GM18517 (cell line): ENCODE measurements around the gene CEMP1.

ENCODE experiments used
- ATAC-seq: cut with Tn5 transposase; IDR thresholded peaks from one replicate; pipeline ENCODE4 v1.9.1; 2021; ENCODE audit warnings: mild to moderate bottlenecking, moderate library complexity; ENCODE audit not compliant: unreplicated experiment

CEMP1 gene

GRCh38 chr16:2507052-2507659 lies 24.1 kb downstream of the CEMP1 start:
- peak; percentile 60 for ATAC-seq

- ATAC-seq = no peak
Measured at GRCh38 chr16:2505695-2506094, 25.5 kb downstream of the CEMP1 start.

GRCh38 chr16:2501946-2502895 lies 29.0 kb downstream of the CEMP1 start:
- ATAC-seq = no peak

GRCh38 chr16:2500918-2501750 lies 30.1 kb downstream of the CEMP1 start:
- no peak for ATAC-seq

GRCh38 chr16:2500430-2500917 lies 30.7 kb downstream of the CEMP1 start:
- ATAC-seq = no peak

GRCh38 chr16:2499890-2500429 lies 31.2 kb downstream of the CEMP1 start:
- ATAC-seq = no peak

GRCh38 chr16:2499454-2499853 lies 31.8 kb downstream of the CEMP1 start:
- ATAC-seq = no peak

GRCh38 chr16:2498531-2499253 lies 32.5 kb downstream of the CEMP1 start:
- ATAC-seq = no peak

- ATAC-seq = no peak
Measured at GRCh38 chr16:2497695-2498484, 33.3 kb downstream of the CEMP1 start.

GRCh38 chr16:2497116-2497630 lies 34.0 kb downstream of the CEMP1 start:
- ATAC-seq = no peak

GRCh38 chr16:2496223-2497115 lies 34.7 kb downstream of the CEMP1 start:
- no peak for ATAC-seq

- ATAC-seq = no peak
Measured at GRCh38 chr16:2495041-2495440, 36.2 kb downstream of the CEMP1 start.

GRCh38 chr16:2494616-2495015 lies 36.6 kb downstream of the CEMP1 start:
- no peak for ATAC-seq

- no peak for ATAC-seq
Measured at GRCh38 chr16:2493605-2494004, 37.6 kb downstream of the CEMP1 start.

GRCh38 chr16:2492292-2492691 lies 38.9 kb downstream of the CEMP1 start:
- ATAC-seq = no peak

GRCh38 chr16:2490190-2491105 lies 40.8 kb downstream of the CEMP1 start:
- no peak for ATAC-seq

- no peak for ATAC-seq
Measured at GRCh38 chr16:2489581-2489980, 41.6 kb downstream of the CEMP1 start.
